ENCODE measurements around the gene NDOR1.

GRCh38 chr9:137244486-137245449, 39.3 kb downstream of the NDOR1 start:
- no peak for TF ChIP-seq POLR2A (IDR thresholded peaks at IDR 0.05)
- no peak for TF ChIP-seq CTCF (IDR thresholded peaks at IDR 0.05)
